Left forelimb (tissue), 1 donor: Measurements from ENCODE around the gene PI4K2B.
"Not testable (repeated sequence)": the region's sequence is repeated elsewhere in the genome, so short reads cannot be mapped to it uniquely, and the experiment has no call there.

ENCODE experiments used
- DNase-seq: peaks from one replicate; pipeline ENCODE4 v3.0.0-alpha.2; 2018; ENCODE audit warnings: low spot score

PI4K2B gene

DNA sequence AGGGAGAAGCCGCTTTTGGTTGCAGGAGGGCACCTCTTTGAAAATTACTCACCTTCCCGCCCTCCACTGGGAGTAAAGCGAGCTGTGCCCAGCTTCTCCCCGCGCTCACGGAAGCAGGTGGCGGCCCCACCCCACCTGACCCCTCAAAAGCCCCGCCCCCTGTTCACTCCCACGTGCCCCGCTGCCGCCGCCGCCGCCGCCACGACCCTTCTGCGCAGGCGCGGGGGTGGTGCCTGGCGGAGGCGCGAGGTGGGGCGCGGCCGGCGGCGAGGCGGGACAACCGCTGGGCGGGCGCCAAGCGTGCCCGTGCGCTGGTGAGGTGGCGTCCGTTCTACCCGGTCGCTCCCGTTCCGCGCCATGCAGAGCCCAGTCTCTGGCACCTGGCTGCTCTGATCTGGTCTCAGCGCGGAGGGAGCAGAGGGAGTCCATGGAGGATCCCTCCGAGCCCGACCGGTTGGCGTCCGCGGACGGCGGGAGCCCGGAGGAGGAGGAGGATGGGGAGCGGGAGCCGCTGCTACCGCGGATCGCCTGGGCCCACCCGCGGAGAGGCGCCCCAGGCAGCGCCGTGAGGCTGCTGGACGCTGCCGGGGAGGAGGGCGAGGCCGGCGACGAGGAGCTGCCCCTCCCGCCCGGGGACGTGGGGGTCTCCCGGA, at the start of gene PI4K2B:
Gene PI4K2B (plus strand): TSS at position 297 of the 653 bp plus-strand sequence. CDS start 131 bp downstream, at position 428.
- peak; percentile 89 for DNase-seq

DNA sequence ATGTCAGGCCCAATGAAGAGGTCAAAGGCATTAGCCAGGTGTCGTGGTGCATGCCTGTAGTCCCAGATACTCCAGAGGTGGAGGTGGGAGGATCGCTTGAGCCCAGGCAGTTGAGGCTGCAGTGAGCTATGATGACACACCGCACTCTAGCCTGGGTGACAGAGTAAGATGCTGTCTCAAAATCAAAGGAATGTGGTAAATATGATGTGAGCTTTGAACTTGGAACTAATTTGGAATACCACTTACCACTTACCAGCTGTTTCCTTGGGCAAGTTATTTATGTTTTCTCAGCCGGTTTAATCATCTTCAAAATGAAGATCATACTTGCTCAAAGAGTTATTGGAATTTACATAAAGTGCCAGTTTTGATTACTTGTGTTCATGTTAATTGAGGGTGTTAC, 49.8 kb upstream of the PI4K2B start:
- no peak for DNase-seq

DNA sequence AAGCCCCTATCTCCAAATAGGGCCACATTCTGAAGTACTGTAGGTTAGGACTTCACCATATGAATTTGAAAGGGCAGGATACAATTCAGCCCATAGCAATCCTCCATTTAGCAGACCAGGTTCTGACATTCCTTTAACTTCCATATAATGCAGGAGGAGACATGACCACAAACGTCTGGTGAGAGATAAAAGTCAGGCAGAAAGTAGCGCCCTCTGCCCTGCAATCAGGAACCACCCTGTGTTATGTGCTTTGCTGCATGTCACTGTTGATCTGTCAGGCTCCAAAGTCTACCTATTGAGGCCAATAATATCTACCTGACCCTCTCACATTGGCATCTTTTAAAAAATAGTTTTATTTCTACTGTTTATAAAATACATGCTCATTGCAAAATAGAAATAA, 43.4 kb upstream of the PI4K2B start:
- no peak for DNase-seq

DNA sequence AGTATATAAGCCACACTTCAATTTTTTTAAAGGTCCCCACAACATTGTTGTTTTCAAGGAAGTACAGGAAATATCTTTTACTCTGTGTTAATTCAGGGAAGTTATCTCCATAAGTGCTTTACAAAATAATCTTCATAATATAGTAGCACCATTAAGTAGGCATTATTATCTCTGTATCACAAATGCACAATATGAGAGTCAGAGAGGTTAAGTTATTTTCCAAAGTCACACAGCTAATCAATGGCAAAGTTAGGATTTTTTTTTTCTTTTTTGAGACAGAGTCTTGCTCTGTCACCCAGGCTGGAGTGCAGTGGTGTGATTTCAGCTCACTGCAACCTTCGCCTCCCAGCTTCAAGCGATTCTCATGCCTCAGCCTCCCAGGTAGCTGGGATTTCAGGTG, 35.1 kb upstream of the PI4K2B start:
- DNase-seq = no peak

DNA sequence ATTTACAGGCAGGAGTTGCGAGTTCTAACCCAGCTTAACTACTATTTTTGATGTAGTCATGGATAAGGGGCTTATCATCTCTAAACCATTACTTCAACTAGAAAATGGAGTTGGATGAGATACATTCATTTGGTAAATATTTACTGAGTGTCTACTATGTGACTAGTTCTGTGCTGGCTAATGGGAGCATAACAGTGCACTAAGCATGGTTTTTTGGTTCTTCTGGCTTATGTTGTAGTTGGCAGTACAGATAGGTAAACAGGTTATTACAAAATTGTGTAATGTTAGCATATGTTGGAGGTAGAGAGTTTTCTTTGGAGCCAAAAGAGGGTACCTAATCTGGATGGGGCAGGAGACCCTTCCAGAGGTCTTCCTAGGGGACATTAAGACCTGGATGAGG, 25.8 kb upstream of the PI4K2B start:
- no peak for DNase-seq

DNA sequence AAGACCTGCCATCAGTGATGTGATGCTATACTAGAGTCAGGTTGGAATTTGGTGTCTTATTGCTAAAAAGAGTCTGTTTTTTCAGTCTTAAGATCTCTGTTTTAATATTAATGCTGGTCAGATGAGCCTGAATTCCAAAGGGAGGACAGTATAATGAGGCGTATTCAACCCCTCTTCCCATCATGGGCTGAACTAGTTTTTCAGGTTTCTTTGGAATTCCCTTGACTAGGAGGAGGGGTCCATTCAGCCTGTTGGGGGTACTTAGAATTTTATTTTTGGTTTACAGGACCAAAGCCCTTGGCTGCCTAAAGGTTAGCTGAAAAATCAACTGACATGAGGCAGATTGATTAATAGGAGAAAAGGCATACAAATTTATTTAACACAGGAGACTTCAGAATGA, 24.1 kb upstream of the PI4K2B start:
- DNase-seq = no peak

DNA sequence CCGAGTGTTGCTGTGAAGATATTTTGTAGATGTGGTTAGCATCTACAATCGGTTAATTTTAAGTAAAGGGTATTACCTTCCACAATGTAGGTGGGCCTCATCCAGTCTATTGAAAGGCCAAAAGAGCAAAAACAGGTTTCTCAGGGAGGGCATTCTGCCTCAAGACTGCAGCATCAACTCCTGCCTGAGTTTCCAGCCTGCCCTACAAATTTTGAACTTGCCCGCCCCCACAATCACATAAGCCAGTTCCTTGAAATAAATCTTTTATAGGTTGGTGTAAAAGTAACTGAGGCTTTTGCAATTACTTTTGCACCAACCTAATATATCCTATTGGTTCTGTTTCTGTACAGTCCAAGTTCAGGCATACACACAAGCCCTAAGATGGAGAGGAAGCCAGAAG, 22.1 kb upstream of the PI4K2B start:
- DNase-seq = no peak

DNA sequence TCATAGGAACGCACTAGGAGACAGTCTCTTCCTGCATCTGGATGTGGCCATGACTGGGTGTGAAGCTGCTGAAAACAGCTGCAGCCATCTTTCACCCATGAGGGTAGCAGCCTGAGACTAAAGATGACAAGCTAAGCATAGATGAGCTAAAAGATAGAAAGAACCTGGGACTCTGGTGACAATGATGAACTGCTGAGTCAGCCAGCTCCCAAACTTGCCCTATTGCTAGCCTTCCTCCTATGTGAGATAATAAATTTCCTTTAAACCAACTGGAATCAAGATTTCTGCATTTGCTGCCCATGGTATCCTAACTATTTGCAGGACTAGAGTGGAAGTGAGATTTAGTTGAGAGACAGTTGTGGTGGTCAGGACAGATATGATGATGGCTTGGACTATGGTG, 21.0 kb upstream of the PI4K2B start:
- no peak for DNase-seq

DNA sequence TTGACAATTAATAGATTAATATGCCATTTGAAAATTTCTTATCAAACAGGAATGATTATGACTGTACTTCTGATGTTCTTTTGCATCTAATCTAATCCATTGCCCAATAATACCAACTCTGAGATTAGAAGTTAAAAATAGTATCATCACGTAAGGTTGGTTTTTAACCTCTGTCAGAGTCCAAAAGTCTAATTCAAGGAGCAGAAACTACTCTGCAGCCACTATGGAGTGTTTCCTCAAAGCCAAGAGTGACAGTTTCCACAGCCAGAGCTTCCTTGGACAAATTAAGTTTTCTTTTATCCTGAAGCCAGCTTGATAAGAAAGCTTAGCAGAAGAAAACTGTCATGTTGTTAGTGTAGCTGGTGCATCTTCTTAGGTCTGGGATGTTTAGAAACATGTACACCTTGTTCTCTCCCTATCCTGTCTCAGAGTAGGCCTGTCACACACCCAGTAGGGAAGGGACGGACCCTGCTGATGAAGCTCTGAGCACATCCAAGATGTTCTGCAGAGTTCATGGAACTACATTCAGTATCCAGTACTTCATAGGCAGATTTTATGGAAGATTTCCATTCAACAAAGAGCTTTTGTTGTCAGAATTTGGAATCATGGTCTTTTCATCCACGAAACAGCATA, 20.4 kb upstream of the PI4K2B start:
- DNase-seq = no peak

DNA sequence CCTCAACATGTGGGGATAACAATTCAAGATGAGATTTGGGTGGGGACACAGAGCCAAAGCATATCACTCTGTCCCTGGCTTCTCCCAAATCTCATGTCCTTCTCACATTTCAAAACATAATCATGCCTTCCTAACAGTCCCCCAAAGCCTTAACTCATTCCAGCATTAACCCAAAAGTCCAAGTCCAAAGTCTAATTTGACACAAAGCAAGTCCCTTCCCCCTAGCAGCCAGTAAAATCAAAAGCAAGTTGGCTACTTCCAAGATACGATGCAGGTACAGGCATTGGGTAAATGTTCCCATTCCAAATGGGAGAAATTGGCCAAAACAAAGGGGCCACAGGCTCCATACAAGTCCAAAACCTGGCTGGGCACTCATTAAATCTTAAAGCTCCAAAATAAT, 19.1 kb upstream of the PI4K2B start:
- not testable (repeated sequence) for DNase-seq

DNA sequence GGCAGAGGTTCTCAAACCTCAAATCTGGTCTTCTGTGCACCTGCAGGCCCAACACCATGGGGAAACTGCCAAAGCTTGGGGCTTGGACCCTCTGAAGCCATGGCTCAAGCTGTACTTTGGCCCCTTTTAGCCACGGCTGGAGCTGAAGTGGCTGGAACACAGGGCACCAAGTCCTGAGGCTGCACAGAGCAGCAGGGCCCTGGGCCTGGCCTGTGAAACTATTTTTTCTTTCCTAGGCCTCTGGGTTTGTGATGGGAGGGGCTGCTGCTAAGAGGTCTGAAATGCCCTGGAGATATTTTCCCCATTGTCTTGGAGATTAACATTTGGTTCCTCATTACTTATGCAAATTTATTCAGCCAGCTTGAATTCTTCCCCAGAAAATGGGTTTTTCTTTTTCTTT, 18.3 kb upstream of the PI4K2B start:
- DNase-seq = no peak

DNA sequence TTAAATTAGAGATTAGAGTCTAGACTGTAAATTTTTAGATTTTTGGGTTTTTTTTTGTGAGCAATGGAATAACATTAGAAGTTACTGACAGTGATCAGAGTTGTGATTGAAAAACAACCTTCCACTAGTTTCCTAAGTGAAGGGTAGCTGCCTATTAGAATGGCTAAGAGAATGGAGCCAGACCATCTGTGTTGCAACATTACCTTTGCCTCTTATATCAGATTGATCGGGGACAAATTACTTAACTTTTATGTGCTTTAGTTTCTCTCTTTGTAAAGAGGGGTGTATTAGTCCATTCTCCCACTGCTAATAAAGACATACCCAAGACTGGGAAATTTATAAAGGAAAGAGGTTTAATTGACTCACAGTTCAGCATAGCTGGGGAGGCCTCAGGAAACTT, 12.5 kb upstream of the PI4K2B start:
- no peak for DNase-seq

DNA sequence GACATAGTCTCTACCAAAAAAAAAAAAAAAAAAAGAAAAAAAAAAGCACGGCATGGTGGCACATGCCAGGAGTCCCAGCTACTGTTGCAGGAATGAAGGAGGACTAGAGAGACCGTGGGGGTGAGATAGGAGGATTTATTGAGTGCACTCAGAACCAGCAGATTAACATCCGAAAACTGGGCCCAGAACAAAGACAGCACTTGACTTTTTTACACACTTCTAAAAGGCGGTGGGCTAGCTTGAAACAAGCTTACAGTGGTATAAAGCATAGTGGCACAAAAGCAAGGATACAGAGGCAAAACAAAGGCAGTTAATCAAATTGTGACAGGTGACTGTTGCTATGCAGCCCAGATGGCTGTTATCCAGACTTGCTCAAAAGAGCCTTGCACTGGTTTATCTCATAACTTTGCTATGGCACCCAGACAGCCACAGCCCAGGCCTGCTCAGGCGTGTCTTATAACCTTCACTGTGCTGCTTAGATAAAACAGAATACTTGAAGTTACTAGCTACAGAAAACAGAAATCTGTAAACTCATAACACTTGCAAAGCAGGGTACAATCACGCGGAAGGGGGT, 9.9 kb upstream of the PI4K2B start:
- DNase-seq = no peak

DNA sequence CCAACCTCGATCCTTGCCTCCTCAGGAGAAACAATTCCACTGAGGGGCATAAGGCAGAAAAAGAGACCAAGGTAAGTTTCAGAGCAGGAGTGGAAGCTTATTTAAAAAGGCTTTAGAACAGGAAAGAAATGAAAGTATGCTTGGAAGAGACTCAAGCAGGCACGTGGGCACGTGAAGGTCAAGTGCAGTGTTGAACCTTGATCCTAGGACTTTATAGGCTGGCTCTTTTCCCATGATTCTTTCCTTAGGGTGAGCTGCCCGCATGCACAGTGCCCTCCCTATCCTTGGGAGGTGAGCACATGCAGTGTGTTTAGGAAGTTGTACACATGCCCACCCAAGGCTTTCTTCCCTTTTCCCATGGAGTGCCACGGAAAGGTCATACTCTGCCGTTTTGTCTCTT, 4.0 kb upstream of the PI4K2B start:
- no peak for DNase-seq

DNA sequence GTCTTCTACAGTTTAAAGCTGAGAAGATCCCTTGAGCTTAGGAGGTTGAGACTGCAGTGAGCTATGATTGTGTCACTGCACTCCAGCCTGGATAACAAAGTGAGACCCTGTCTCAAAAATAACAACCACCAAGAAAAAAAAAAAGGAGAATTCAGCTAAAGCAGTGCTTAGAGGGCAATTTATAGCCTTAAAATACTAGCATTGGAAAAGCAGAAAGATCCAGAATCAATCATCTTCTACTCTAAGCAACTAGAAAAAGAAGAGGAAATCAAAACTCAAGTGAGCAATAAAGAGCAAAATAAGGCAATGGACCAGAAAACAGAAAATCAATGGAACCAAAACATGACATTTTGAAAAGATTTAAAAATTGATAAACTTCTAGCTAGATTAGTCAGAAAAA, 639 bp upstream of the PI4K2B start:
- DNase-seq = no peak

DNA sequence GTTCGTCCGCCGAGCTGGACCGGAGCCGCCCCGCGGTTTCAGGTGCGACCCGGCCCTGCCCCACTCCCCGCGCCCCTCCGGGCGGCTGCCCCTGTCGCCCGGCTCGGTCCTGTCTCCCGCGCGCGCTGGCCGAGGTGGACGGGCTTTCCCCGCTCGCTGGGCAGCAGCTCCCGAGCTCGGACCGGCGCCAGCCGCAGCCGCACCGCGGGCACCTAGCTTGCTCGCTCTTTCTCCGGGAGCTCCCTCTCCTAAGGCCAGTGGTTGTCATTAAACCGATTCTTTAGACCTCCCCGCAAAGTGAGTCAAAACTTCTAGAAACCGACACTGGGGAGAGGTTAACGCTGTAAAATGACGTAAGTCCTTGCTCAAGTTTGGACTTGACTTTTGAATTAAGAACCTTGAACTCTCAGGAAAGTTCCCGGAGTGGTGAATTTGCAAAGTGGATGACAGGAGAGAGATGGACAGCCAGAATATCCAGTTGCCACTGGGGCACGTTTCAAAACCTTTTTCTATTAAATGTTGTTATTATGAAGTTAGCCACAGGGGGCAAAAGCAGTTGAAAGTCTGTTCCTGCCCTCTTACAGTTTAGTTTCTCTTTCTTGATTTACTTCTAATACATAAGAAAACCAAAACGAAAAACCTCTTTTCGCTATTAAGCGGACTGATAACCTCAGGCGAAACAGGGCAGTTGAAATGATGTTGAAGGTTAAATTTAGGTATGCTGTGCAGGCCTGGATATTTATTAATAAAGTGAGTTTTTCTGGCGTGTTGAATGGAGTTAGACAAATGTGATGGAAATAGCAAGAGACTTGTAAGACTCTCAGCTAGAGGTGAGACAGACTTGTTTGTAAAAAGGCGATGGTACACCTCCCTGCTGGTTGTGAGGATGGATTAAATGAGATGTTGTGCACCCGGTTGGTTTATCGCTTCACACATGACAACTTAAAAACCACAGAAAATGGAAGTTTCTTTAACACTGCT, 847 bp downstream of the PI4K2B start:
- peak; percentile 78 for DNase-seq

DNA sequence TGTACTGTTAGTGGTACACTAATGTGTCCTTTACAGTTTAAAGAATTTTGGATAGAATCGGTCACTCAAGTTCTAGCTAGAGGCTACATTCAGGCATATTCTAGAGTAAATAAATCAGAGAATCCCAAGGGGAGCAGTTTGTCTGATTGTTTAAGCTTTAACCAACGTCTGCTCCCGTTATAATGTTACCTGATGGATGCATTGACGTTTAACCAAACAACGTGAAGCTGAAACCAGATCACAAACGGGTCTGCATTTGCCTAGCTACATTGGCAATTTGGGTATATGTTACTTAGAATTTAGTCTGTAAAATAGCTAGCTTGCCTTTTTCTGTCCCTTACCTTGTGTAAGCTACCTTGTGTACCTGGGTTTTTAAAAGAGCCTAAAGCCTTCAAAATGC, 1.6 kb downstream of the PI4K2B start:
- no peak for DNase-seq

DNA sequence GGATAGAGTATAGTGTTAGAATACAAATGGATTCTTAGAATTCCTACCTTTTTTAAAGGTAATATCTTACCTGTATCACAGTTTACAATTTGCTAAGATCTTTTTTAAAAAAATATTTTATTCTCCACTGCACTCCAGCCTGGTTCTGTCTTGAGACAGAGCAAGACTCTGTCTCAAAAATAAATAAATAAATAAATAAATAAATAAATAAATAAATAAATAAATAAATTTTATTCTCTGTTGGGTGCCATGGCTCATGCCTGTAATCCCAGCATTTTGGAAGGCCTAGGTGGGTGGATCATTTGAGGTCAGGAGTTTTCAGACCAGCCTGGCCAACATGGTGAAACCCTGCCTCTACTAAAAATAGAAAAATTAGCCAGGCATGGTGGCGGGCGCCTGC, 2.2 kb downstream of the PI4K2B start:
- DNase-seq = not testable (repeated sequence)

DNA sequence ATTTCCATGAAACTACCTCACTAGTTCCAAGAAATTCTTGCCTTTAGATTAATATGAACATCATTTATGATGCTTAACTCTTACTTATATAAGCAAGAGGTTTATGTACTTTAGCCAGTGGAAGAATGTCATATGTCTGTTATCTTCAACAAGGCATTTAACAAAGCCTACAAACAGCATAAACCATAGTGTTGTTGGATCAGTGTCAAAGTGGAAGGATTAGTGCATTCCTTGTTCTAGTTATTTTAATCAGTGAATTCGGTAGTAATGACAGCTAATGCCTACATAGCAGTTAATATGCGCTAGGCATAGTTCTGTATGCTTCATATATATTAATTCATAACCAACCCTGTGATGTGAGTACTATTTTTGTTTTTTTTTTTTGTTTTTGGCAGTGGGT, 3.1 kb downstream of the PI4K2B start:
- no peak for DNase-seq

DNA sequence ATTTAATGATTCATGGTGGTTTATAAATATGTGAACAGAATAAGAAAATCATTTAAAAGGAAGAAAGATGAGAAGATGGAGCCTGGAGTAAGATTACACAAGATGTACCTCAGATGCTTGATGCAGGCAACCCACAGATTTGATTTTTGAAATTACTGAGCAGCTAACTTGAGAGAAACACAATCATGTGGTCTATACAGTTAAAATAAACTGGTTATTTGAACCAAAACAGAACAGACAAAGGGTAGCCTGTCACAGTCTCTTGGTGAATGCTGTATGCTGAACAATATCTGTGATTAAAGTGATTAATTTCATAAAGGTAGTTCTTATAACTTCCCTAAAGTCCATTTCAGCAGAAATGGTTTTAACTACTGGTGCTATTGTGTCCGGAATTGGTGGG, 4.2 kb downstream of the PI4K2B start:
- DNase-seq = no peak

DNA sequence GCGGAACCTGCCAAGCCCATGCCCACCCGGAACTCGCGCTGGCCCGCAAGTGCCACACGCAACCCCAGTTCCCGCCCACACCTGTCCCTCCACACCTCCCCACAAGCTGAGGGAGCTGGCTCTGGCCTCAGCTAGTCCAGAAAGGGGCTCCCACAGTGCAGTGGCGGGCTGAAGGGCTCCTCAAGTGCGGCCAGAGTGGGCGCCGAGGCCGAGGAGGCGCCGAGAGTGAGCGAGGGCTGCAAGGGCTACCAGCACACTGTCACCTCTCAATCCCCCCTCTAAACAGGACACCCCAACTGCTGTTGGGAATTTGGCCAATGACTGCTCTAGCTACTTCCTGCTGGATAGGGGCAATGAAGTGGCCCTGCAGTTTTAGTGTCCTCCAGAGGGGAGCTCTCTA, 5.7 kb downstream of the PI4K2B start:
- DNase-seq = not testable (repeated sequence)

DNA sequence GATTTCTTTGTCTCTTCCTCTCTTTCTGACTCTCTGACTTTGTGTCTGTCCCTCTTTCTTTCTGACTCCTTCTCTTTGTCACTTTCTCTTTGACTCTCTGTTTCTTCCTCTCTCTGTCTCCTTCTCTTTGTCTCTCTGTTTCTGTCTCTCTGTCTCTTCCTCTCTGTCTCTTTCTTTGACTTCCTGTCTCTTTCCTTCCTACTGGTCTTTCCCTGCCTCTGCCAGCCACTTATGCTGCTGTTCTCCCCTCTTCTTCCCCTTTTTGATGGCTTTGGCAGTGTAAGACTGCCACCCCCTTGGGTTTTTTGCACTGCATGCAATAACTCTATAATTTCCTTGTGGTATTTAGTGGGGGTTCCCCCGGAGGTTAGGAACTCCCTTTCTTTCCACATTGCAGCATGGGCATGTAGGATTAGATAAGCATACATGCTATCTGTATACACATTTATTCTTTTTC, 6.9 kb downstream of the PI4K2B start:
- DNase-seq = not testable (repeated sequence)
